SK-N-DZ (cell line): ENCODE measurements around the gene CASTOR2. TPM values are rescaled to one million over a fixed set of nuclear protein-coding genes. Genes with fewer than 3 reads are reported as not detected.
"Not testable (repeated sequence)": the region's sequence is repeated elsewhere in the genome, so short reads cannot be mapped to it uniquely, and the experiment has no call there.

ENCODE experiments used
- DNase-seq: peaks from one replicate; pipeline ENCODE4 v3.0.0-alpha.2; 2015; ENCODE audit warnings: low spot score
- polyA plus RNA-seq, 2 experiments: library from polyadenylated mRNA; depleted of rRNA; stranded (reverse); fragments of >200 nt; gene quantifications; 2 replicates each; pipeline ENCODE4 v1.2.3, GENCODE V29; 2014

CASTOR2 gene
- polyA plus RNA-seq (2014; cell fraction: cytosol; rRNA removed), result 11.2 and 16.4 TPM in 2 replicates
- polyA plus RNA-seq (2014; cell fraction: nucleus; rRNA removed), result 4.9 and 10.8 TPM in 2 replicates

DNA sequence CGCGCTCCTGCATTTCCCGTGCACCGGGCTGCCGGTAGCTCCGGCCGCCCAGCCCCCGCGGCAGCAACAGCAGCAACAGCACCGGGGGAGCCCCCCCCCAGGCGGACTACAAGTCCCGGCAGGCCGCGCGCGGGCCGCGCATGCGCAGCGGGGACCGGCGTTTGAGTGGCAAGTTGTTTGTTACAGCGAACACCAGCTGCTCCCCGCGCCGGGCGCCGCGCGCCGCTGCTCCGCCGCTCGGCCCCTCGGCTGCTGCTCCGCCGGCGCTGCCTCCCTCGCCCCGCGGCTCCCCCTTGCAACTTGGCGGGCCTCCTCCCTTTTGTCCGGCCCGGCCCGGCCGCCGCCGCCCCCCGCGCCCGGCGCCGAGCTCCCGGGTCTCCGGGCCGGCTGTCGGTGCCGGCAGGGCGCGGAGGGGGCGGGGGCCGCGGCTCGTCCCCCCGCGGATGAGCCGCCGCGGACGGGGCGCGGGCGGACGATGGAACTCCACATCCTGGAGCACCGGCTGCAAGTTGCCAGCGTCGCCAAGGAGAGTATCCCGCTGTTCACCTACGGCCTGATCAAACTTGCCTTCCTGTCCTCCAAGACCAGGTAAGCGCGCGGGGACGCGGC, at the start of gene CASTOR2:
CASTOR2 (plus strand) TSS at position 195 of the 609 bp plus-strand sequence; CDS start at position 476, 281 bp downstream.
- DNase-seq, result not testable (repeated sequence)

DNA sequence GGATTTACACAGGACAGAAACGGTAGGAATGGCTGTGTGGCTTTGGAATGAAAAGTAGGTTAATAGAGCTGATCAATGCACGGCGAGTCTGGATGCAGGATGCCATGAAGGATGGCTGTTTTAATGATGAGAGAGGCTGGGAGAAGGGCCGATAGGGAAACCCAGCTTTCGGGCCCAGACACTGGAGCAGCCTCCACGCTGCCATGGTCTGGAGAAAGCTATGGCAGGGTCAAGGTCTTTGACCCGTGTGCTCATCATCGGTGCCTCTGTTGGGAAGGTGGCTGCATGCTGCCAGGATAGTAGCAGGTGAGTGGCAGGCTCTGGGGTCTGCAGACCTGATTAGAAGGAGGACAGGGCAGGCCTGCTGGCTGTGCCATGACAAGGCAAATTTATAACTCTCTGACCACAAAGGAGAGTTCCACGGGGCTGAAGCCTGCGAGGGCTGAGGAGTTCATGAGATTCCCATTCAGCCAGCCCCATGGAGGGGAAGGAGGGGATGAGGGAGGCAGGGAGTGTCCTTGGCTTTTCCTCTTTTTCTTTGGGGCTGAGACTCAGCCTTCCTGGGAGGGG, 42.1 kb upstream of the CASTOR2 start:
- DNase-seq, result not testable (repeated sequence)

DNA sequence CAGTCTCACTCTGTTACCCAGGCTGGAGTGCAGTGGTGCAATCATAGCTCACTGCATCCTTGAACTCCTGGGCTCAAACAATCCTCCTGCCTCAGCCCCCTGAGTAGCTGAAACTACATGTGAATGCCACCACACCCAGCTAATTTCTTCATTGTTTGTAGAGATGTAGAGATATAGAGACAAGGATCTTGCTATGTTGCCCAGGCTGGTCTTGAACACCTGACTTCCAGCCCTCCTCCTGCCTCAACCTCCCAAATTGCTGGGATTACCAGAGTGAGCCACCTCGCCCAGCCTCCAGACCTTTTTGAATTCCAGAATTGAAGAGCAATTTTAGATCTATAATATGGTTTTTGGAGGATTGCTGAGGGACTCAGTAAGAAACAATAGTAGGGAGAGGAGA, 40.9 kb upstream of the CASTOR2 start:
- not testable (repeated sequence) for DNase-seq

DNA sequence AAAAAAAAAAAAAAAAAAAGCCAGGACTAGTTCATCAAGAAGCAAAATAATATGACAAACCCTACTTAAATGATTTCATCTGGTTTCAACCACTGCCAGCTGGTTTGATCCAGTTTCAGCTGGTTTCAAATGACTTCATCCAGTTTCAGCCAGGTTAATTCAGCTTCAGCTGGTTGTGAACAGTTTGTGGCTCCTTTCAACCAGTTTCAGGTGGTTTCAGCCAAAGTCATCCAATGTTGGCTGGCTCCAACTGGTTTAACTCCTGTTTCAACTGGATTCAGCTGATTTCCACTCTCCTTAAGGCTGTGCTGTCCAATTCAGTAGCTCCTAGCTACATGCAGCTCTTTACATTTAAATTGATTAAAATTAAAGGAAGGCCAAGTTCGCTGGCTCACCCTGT, 37.5 kb upstream of the CASTOR2 start:
- not testable (repeated sequence) for DNase-seq

DNA sequence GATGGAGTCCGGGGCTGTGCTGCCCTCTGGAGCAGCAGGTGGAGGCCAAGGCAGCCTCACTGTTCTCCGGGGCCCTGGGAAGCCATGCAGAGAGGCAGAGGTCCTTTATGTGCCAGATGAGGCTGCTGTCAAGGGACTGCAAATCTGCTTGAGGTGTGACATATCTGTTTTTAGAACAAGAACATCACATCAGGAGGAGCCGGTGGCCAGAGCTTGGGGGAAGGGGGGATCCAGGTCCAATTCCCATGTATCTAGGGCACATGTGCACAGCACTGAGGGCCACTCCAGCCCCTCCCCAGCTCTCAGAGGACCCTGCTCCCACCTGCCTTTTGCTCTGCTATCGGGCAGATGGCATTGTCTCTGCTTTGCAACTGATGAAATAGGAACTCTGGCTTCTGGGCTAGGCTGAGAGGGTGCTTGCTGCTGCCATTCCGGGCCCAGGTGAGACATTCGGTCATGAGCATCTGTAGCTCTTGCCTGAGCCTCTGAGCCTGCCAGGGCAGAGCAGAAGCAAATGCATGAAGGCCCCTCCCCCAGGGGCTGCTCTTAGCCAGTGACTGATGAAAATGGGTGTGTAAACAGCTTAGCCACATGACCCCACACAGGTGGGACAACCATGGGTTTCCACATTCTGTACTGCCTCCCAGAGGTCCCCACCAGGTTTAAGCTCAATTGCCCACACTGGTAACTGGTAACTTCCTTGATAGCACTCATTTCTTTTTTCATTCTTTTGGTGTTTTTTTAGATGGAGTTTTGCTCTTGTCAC, 32.8 kb upstream of the CASTOR2 start:
- not testable (repeated sequence) for DNase-seq

DNA sequence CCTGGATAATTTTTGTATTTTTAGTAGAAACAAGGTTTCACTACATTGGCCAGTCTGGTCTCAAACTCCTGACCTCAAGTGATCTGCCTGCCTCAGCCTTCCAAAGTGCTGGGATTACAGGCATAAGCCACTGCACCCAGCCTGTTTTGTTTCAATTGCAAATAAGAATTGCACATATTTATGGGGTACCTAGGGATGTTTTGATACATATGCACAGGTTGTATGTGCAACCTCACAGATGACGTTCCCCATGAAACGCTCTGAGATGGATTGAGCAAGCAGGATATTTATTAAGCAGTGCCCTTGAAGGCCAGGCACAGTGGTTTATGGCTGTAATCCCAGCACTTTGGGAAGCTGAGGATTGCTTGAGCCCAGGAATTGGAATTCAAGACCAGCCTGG, 25.1 kb upstream of the CASTOR2 start:
- not testable (repeated sequence) for DNase-seq

DNA sequence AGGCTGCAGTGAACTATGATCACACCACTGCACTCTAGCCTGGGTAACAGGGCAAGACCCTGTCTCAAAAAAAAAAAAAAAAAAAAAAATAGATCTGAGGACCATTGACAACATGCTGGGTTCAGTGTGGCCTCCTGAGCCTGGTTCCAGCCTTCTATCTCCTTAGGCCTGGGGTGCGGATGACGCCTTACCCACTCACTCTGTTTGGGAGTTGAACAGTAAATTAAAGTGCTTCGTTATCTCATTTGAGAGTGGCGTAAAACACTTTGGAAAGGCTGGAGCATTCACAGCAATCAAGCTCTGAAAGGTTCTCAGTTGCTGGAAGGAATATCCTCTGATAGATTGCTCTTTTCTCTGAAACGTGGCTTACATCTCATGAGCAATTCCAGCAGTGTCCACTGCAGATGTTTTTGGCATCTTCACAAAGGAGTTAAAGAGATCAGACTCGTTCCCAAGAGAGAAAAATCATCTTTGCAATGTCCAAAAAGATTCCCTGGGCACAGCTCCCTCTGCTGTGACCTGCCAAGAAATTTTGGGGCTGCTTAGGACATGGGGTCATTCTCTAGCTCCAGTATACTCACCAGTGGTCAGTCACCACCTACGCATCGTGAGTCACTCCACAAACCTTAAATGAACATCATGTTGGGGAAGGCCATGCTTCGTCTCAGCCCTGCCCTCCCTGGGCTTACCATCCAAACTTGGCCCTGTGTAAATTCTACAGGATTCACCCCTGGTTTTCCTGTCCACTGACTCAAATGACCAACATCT, 23.0 kb upstream of the CASTOR2 start:
- not testable (repeated sequence) for DNase-seq

DNA sequence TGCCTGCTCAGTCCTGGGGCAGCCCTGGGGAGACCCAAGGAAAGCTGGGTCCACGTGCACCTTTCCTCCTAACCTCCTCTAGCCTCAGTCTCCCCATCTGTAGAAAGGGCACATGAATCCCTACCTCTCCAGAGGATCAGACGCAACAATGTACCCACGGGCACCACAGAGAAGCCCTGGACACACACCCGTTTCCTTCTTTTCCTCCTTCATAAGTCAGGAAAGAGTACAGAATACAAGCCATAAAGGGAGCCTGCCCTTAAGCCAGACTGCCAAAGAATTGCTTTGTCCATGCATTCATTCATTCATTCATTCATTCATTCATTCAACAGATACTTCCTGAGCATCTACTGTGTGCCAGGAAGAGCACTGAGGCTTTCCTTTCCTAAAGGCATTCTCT, 20.6 kb upstream of the CASTOR2 start:
- DNase-seq, result not testable (repeated sequence)

DNA sequence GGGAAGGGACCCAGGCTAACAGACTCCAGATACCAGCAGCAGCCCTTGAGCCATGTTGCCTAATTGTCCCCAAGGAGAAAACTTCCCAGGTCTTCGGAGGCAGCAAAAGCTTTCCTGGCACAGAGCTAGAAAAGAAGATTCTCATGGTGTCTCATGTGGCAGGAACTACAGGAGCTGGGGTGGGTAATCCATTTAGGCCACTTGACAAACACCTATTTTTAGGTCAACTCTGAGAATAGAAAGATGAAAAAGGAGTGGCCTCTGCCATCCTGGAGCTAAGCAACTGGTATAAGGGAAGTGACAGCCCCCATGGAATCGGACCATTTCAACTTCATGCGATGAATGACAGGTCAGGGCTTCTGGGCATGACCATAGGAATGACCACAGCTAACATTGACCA, 16.8 kb upstream of the CASTOR2 start:
- not testable (repeated sequence) for DNase-seq

DNA sequence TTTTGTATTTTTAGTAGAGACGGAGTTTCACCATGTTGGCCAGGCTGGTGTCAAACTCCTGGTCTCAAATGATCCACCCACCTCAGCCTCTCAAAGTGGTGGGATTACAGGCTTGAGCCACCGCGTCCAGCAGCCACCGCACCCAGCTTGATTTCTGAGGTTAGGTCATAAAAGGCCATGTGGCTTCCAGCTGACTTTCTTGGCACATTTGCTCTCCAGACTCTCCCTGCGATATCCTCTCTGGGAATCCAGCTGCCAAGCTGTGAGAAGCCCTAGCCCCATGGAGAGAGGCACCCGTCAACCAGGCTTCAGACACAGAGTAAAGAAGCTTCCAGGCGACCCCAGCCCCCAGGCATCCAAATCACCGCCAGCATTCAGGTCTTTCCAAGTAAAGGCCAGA, 10.7 kb upstream of the CASTOR2 start:
- not testable (repeated sequence) for DNase-seq

DNA sequence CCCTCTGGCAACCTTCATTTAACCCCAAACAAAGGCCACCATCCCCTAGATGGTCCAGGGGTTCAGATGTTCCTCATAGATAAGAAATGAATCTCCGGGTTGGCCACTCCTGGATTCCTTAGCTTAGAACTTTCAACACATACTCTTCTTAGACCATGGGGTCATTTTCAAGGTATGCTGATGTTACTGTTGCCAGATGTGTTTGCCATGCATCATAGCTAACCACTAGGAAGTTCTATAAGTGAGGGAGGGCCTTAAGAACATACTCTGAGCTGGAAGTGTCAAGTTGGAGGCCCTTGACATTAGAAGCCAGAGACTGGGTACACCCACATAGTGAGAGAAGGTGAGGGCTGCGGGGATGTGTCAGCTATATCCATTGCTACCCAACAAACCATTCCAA, 6.2 kb upstream of the CASTOR2 start:
- DNase-seq, result not testable (repeated sequence)

DNA sequence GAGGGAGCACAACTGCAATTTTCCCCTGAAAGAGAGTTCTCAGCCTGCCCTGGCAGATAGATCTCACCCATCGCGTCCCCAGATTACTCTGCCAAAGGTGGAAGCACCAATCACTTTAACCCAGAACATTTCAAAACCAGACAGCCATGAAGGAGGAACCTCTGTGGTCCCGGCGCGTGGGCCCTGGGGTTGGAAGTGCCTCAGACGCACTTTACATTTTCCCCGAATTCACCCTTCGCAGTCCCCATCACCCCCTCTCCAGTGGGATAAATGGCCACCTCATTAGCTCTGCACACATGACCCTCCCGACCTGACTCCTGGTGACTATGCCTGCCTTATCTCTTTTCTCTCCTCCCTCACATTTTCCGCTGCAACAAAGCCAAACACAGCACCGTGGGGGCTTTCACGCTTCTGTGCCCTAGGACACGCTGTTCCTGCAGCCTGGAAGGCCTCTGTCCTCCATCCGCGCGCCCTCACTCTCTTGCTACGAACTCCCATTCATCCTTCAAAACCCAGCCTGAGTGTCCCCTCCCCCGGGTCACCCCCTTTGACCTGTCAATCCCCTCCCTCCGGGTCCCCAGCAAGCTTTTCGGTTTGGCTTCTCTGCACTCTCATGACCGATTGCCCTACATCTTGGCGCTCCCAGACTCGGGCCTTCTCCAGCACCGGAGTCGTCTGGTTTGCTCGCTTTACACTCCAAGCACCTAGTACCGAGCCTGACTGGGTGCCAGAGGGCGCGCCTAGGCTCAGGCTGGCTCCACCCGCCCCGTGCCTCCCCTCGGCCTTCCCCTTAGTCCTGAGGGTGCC, 598 bp upstream of the CASTOR2 start:
- DNase-seq, result not testable (repeated sequence)

DNA sequence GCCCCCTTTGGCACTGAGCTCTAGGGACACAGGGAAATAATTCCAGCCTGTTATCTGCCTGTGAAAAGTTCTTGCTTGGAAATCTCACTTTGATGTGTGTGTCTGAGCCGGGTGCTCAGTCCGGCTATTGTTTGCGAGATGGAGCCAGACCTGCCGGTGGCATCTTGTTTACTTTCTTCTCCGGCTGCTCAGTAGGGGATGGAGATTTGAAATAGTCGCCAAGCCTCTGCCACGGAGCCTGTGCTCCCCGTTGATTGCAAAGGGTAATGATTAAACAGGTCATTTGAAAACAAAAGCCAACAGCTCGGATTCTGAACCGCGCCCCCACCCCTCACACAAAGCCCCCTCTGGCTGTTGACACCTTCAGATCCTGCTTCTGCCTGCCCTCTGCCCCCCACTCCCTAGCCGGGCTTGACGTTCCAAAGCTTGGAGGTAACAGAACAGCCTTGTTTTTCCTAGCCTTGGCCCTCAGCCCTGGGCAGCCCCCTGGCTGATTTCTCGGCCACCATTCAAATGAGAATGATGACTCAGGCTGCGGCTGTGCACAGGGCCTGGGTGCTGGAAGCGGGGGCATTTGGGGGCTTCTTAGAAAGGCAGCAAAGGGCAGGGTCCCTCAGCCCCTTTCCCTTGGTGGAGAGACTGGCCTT, 1.8 kb downstream of the CASTOR2 start:
- DNase-seq, result not testable (repeated sequence)

DNA sequence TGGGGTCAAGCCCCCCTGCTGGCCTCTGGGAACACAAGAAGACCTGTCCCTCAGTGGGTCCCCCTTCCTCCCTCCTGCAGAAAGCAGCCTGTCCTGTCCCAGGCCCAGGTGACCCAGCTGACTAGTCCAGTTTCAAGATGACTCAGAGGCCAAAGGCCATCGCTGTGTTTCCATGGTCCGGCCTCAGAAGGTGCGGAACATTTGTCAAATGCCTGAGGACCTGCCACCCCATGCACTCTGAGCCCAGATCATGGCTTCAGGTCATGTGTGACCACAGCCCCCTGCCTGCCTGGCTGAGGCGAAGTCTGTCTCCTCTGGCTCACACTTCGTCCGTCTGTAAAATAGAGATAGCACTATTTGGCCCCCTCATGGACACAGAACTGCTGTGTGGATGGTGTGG, 2.4 kb downstream of the CASTOR2 start:
- not testable (repeated sequence) for DNase-seq

DNA sequence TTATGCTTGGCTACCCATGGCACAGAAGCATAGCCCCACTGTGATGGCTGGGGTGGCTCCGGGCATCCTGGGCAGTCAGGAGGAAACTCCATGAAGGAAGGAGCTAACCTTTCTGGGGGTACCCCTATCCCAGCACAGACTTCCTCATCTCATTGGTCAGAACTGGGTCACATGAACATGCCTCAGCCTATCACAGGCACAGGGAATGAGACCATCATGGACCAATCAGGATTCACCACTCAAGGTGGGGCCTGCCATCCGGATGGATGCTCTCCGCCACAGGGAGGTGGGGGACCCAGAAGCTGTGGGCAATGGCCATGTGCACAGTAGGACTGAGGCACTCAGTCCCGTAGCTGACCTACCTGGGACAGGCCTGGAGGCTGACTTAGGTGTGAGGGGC, 6.9 kb downstream of the CASTOR2 start:
- not testable (repeated sequence) for DNase-seq

DNA sequence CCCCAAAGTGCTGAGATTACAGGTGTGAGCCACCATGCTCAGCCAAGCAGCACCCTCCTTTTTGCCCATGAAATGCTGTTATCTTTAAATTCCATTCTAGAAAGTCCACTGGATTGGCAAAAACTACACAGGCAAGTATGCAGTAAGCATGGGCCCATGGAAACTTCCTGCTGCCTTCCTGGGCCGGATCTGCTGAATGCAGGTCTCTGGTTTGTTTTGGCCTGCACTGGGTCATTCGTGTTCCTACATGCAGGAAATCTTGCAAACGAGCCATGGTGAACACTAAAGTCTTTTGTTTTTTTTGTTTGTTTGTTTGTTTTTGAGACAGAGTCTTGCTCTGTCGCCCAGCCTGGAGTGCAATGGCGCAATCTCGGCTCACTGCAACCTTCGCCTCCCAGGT, 7.9 kb downstream of the CASTOR2 start:
- DNase-seq, result not testable (repeated sequence)

DNA sequence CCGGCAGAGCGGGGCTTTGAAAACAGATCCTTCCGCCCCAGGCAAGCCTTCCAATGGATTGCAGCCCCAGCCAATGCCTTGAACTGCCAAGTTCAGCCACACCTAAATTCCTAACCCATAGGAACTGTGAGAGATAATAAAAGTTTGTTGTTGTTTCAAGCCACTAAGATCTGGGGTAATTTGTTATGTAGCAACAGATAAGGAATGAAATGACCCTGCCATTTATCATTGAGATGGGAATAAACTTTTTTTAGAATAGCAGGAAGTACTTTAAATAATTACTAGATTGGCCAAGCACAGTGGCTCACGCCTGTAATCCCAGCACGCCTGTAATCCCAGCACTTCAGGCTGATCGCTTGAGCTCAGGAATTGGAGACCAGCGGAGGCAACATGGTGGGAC, 11.5 kb downstream of the CASTOR2 start:
- DNase-seq, result not testable (repeated sequence)

DNA sequence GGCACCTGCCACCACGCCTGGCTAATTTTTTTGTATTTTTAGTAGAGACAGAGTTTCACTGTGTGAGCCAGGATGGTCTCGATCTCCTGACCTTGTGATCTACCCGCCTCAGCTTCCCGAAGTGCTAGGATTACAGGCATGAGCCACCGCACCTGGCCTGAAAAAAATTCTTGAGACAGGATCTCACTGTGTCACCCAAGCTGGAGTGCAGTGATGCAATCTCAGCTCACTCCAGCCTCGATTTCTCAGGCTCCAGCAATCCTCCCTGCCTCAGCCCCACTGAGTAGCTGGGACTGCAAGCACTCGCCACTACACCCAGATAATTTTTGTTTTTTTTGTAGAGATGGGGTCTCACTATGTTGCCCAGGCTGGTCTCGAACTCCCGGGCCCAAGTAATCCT, 13.0 kb downstream of the CASTOR2 start:
- DNase-seq, result not testable (repeated sequence)

DNA sequence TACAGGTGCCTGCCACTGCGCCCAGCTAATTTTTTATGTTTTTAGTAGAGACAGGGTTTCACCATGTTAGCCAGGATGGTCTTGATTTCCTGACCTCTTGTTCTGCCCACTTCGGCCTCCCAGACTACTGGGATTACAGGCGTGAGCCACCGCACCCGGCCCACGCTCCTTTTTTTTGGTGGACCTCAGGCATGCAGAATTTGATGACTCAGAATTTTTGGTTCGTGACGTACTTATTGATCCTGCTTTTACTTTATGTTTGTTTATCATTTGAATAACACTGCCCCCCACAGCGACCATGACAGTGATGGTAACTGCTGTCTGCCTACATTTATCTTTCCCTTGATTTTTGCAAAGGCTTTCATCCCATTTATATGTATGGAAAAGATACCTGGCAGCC, 23.9 kb downstream of the CASTOR2 start:
- not testable (repeated sequence) for DNase-seq

DNA sequence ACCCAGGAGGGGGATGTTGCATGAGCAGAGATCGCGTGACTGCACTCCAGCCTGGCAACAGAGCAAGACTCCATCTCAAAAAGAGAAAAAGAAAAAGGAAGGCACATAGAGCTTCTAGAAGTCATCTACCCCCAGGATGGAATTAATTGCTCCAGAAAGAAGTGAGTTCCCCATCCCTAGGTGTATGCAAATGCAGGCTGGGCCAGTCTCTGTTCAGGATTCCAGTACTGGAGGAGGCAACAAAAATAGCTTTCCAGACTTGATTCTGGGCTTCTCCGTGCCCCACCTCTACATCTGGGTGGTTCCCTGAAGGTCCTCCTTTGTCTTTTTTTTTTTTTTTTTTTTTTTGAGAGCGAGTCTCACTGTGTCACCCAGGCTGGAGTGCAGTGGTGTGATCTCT, 28.6 kb downstream of the CASTOR2 start:
- DNase-seq, result no peak
